Femur (tissue), 1 donor: Measurements from ENCODE around the gene MPHOSPH9.
A peak's percentile ranks its signal among the peaks of the same experiment; 100 is the strongest.
"Not testable (repeated sequence)": the region's sequence is repeated elsewhere in the genome, so short reads cannot be mapped to it uniquely, and the experiment has no call there.

ENCODE experiments used
- DNase-seq: peaks from one replicate; pipeline ENCODE4 v3.0.0-alpha.2; 2017

MPHOSPH9 gene

GRCh38 chr12:123207815-123208214, 25.1 kb downstream of the MPHOSPH9 start:
- DNase-seq: not testable (repeated sequence)

- not testable (repeated sequence) for DNase-seq
These were observed 26.1 kb downstream of the MPHOSPH9 start for GRCh38 chr12:123206794-123207193.

- no peak for DNase-seq
These were observed 32.5 kb downstream of the MPHOSPH9 start for GRCh38 chr12:123200414-123200813.

- no peak for DNase-seq
These were observed 33.0 kb downstream of the MPHOSPH9 start for GRCh38 chr12:123199936-123200335.

GRCh38 chr12:123187637-123188036, 45.3 kb downstream of the MPHOSPH9 start:
- no peak for DNase-seq

- no peak for DNase-seq
These were observed 52.8 kb downstream of the MPHOSPH9 start for GRCh38 chr12:123180171-123180570.

- no peak for DNase-seq
These were observed 61.0 kb downstream of the MPHOSPH9 start for GRCh38 chr12:123171967-123172366.

GRCh38 chr12:123167329-123167728, 65.6 kb downstream of the MPHOSPH9 start:
- no peak for DNase-seq

GRCh38 chr12:123165537-123165936, 67.4 kb downstream of the MPHOSPH9 start:
- no peak for DNase-seq

GRCh38 chr12:123164710-123165261, 68.2 kb downstream of the MPHOSPH9 start:
- no peak for DNase-seq

GRCh38 chr12:123164222-123164621, 68.7 kb downstream of the MPHOSPH9 start:
- no peak for DNase-seq

- no peak for DNase-seq
These were observed 69.7 kb downstream of the MPHOSPH9 start for GRCh38 chr12:123163227-123163626.

GRCh38 chr12:123160801-123161487, 72.0 kb downstream of the MPHOSPH9 start:
- no peak for DNase-seq

GRCh38 chr12:123153906-123154305, 79.0 kb downstream of the MPHOSPH9 start:
- no peak for DNase-seq

GRCh38 chr12:123152833-123153232, 80.1 kb downstream of the MPHOSPH9 start:
- no peak for DNase-seq

- peak; percentile 31 for DNase-seq
These were observed 81.2 kb downstream of the MPHOSPH9 start for GRCh38 chr12:123151457-123152454.

GRCh38 chr12:123150744-123151456, 82.0 kb downstream of the MPHOSPH9 start, which contains the start of gene PITPNM2:
TSS of gene PITPNM2 (minus strand) at chr12:123151090. CDS start at chr12:123034590, 116,500 bp downstream.
- DNase-seq: peak; percentile 63

GRCh38 chr12:123150275-123150743, 82.6 kb downstream of the MPHOSPH9 start:
- DNase-seq: peak; percentile 55

- peak; percentile 20 for DNase-seq
These were observed 83.3 kb downstream of the MPHOSPH9 start for GRCh38 chr12:123149501-123150274.

GRCh38 chr12:123149088-123149487, 83.9 kb downstream of the MPHOSPH9 start:
- DNase-seq: no peak

GRCh38 chr12:123148655-123149054, 84.3 kb downstream of the MPHOSPH9 start:
- DNase-seq: no peak

- DNase-seq: no peak
These were observed 84.7 kb downstream of the MPHOSPH9 start for GRCh38 chr12:123148223-123148622.
